8988T (cell line): ENCODE data around the gene PASK.

Source experiments
- DNase-seq: peaks from one replicate; pipeline ENCODE4 v3.0.0; 2011

The PASK gene

DNA sequence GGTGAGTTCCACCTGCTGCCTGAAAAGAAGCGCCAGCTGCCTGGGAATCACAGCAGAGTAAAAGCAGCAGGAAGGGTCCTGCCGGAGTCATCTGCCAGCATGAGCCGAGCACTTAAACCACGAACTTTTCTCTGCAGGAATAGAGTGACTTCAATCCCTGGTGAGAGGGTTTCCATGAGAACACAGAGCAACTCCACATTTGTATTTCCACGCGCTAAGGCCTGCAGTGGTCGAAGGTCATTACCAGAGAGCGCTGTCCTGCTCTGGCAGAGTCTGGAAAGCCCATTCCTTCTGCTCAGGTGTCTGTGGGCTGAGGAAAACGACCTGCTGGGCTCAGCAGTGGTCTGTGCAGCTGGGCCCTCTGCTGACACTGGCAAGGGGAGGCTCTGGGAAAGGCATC, 6.7 kb downstream of the PASK start:
- DNase-seq = no peak

DNA sequence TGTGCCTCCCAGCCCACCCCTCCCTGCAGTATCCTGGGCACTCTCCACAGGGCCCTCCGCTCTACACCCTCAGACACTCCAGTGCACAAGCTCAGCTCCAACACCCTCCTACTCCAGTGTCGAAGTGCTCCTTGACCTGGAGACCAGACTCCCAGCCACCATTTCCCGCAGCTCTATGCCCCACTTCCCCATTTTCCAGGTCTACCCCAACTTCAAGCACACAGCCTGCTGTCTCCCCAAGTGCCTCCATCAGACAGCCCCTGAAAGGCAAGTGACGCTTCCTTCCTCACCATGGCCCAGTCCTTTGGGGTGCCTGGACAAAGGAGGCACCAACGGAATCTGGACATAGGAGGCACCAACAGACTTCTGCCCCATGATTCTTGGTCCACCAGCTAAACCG, 7.2 kb downstream of the PASK start:
- no peak for DNase-seq

DNA sequence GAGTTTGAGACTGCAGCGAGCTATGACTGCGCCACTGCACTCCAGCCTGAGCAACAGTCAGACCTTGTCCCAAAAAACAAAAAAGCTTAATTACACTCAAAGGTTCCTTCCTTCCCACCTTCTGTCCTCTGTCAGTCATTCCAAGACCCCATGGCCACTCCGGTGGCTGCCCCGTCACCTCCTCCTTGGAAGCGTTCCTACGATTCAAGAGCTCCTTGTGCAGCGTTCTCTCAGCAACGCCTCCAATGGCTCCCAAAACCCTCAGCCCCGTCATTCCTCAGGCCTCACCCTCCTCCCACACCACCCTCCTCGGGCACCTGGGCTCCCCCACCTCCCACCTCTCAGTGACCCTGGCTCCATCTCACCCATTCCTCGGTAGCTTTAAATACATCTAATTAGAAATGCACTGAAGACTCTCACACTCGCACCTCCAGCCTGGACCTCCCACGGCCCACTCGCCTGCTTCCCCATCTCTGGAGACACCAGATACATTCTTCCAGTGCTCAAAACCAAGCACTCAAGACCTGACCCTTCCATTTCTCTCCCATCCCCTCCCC, 8.0 kb downstream of the PASK start:
- DNase-seq = no peak

DNA sequence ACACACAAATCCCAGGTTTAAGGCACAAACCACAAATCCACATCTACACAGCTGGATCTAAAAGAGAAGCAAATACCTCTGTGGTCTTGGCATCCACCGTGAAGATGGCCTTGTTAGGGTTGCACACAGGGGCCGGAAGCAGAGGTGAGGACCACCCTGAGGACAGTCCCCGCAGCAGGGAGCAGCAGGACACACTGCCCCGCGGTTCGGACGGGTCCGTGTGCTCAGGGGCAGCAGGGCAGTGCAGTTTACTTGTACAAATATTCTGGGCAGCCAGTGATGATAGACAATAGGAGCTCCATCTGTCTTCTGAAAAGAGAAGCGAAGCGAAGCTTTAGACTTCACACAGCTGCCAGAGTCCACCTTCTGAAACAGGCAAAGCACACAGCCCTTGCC, 8.8 kb downstream of the PASK start:
- no peak for DNase-seq

DNA sequence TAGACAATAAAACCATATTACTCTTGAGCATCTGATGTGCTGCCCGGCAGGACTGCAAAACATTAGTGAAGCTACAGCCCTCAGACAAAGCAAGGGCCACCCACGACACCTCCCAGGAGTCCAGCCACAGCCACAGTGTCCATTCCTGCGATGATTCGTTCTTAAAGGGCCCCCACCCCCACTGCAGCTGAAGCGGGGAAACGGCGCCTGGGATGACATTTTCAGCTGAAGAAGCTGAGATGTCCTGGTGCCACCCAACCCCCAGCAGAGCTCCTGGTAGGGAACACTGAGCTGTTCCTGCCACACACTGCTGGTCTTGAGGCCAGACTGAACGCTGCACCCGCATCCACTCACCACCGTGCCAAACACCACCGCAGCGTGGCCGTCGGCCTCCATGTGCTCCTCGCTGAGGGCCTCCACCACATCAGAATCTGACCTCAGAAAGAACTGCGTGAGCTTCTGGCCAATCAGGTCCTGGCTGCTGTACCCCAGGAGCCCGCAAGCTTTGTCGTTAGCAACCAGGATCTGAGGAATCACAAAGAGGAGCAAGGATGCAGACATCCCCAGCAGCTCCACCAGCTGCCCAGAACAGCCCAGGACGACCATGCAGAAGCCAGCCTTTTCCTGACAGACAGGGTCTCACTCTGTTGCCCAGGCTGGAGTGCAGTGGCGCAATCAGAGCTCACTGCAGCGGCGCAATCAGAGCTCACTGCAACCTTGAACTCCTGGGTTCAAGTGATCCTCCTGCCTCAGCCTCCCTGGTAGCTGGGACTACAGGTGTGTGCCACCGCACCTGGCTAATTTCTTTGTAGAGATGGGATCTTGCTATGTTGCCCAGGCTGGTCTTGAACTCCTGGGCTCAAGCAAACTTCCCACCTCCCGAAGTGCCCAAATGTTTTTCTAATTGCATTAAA, 9.5 kb downstream of the PASK start:
- DNase-seq = no peak

DNA sequence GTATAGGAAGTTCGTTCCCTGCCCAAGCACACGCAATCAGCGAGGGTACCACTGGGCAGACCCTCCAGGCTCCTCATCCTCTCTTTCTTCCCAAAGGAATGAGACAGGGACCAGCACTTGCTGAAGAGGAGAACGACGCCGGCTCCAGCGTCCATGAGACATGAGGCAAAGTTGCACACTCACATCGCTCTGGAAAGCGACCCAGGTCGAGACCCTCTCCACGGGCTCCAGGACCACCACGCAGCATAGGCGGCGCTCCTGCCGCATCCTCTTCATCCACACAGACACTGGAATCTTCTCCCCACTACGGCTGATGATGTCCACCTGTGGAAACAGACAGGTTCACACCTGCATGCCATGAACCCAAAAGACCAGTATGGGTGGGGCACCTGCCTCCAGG, 10.8 kb downstream of the PASK start:
- no peak for DNase-seq

DNA sequence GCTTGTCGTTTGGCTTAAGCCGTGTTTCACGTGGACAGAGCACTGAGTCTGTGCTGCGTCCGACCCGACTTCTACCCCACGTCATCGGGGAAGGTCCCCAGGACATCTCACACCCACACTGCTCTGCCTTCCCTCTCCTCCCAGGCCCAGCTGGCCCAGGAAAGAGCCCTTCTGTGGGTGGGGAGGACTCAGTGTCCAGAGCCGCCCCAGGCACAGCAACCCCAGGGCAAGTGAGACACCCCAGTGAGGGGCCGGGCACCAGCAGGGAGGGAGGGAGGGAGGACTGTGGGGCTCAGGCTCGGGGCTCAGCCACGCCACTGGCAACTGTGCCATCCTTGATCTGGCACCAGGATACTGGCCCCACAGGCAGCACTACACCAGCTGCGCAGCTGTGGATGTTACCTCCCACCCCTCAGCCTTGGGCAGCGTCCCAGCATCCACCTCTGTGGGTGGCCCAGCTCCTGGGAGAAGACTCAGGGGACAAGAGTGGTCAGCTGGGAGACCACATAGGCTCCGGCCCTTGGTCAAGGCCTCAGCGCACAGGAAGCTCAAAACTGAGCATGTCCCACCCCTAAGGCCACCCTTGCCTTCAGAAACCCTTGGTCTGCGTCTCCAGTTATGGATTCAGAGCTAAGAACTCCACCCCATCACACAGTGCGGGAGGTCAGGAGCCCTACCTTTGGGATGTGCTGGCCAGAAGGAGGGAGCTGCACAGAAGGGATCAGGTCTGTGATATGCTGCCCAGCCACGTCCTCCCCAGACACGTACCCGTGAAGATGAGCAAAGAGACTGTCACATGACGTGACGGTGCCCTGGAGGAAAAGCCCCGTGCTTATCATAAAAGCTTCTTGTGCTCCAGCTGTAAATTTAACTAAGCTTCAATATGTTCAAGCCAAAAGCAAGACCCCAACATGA, 11.7 kb downstream of the PASK start:
- DNase-seq = no peak

DNA sequence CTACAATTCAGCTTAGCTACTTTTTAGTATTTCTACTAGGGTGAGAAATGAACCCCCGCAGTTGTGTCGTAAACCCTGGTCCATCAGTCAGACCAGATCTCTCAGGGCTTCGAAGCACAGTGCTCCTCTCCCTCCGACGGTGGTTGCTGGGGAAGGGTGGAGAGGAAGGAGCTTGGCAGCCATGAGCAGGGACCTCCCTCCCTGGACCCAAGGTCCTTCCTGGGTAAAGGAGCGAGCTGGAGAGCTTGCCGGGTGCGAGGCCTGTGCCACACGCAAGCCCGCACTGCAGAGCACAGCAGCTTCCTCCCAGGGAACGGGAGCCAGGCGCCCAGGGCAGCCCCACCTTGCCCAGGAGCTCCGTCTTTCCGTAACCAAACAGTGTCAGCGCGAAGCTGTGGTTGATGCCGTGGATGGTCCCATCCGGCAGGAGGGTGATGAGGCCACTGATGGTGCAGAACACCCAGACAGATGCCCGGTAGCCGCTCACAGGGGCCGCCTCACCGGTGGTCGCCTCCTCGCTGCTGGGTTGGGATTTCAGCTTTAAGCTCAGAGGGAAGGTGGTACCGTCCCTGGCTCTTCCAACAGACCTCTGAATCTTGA, 12.5 kb downstream of the PASK start:
- DNase-seq = no peak

DNA sequence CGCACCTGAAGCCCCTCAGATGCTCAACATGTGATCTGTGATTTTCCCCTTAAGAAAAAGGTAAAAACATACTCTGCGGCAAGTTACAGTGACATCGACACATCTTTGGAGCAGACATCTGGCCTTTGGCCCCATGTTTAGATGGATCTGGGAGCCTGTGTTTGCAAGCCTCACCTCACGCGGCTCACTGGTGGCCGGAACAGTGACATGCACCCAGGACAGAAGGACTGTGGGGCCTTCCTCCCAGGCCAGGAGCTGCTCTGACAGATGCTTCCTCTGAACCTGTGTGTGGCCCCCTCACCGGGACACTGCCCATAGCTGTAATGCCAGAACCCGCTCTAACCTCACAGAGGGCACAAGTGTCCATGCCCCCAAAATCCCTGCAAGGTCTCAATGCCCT, 13.1 kb downstream of the PASK start:
- no peak for DNase-seq

DNA sequence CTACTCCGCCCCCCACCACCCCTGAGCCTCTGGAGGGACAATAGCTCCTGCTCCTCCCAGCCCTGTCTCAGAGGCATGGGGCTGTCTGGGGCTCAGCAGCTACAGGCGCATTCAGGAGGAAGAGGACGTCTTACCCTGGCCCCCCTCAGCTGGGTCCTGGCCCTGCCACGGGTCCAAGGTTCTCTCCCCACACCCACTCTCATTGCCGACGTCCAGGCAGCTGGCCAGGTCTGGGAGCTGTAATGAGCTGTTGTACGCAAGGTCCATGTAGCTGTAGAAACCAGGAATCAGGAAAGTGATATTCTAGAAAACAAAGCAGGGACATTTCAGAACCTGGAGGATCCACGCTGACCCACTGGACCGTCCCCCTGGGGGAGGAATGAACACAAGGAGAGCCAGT, 13.5 kb downstream of the PASK start:
- DNase-seq = no peak

DNA sequence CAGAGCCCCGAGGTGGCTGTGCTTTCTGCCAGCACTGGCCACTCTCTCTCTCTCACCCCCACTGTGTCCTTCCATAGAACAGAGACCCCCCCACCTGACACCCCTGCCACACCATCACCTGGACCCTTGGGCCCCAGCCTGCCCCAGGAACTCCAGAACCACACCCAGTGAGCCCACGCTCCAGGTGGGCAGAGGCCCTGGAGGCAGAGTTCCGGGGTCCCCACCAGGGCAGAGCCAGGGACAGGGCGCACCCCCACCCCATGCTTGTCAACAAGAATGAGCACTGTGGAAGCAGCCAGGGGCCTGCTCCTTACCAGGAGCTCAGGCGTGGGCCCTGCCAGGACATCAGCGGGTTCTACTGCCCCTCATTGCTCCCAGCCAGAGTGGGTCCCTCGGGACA, 14.6 kb downstream of the PASK start:
- DNase-seq = no peak

DNA sequence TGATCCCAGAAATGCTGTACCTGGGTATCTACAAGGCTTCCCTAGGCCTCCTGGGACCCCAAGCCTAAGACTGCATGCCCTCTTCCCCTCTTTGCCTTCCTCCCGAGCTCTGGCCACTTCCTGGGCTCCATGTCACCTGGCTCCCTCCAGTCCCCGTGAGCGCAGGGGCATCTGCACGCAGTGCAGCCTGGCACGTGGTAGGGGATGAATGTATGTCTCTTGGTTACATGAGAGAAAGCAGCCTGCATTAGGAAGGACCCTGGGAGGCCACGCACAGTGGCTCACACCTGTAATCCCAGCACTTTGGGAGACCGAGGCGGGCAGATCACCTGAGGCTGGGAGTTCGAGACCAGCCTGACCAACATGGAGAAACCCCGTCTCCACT, 15.8 kb downstream of the PASK start:
- no peak for DNase-seq

DNA sequence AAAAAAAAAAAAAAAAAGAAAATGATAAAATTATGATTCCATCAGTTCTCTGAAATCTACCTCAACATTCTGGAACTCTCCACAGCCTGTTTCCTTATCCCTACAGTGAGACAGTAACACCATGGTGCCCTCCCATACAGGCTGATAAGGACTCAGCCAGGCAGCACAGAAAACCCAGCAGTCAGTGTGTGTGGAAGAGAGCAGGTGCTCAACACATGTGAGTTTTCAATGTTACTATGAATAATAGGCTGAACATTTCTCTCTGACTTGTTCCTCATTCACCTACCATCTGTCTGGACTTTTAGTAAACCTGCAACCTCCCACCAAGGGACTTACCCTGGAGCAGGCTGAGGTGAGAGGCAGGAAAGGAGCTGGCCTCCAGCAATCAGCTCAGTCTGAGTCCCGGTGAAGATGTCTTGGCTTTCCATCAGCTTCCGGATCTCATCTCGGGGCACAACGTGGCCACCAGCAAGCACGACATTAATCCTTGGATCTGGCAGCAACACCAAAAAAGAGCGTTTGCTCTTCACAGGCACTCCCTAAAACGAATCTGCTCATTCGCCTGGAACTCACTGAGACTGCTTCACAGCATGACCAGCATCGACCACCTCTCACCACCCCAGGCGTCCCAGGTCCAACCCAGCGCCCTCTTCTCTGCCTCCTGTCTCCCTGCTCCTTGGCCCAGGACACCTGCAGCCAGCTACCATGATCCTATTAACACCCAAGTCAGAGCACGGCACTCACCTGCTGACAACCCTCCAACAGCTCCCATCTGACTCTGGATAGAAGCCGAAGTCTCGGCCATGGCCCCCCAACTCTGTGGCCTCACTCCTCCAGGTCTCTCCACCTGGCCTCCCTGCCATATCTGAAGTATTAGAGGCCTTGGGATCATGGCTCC, 16.5 kb downstream of the PASK start:
- DNase-seq = no peak

DNA sequence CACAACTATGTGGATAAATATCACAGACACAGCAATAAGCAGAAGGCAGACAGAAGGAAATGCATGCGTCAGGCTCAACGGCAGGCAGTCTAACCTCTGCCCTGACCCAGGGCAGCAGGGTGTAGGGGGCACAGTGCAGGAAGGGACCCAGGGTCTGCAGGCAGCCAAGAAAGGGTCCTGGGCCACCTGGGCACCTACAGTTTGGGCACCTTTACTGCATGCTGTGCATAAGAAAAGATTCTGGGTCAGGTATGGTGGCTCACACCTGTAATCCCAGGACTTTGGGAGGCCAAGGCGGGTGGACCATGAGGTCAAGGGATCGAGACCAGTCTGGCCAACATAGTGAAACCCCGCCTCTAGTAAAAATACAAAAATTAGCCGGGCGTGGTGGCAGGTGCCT, 17.7 kb downstream of the PASK start:
- DNase-seq = no peak

DNA sequence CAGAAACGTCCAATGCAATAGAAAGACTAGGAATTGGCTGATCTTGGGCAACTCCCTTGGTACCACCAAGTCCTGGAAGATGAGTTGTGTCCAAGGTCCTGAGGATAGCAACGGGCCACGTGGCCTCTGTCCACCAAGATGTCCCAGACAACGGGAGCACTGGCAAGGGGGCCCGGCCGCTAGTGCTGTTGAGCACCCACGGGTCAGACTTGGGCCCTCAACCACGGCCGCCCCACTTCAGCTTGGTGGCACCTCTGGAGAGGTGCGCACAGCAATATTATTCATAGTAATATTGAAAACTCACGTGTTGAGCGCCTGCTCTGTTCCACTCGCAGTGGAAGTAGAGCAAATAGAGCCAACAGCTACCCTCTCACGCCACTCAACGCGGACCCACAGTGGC, 19.0 kb downstream of the PASK start:
- no peak for DNase-seq

DNA sequence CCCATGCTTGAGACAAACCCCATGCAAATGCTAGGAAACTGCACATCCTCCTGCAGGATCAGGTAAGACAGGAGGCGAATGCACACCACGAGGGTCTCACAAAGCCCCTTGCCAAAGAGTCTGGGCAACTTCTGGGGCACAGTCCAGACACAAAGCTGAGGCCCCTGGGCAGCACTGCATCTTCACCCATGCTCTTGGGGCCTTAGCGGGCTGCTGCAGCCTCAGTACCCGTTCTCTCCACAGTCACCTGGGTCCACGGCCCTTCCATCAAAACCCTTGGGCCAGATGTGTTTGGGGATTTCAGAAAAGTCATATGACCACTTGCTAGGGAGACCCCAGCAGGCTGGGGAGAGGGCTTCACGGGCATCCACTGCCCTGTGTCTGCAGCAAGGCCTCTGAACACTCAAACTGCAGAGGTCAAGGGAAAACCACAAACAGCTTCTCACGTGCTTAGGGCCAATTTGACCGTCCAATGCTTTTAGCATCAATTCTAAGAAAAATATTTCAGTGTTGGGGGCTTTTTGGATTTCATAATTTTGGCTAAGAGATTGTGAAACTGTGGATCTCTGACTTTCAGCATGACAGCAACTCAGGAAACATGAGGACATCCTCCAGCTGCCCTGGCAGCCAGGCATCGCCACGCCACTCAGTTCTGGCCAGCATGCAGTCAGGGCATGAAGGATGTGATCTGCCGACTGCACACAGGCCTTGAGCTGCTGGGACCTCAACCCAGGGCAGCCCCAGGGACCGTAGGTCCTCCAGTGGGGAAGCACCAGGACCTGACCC, 20.0 kb downstream of the PASK start:
- no peak for DNase-seq

DNA sequence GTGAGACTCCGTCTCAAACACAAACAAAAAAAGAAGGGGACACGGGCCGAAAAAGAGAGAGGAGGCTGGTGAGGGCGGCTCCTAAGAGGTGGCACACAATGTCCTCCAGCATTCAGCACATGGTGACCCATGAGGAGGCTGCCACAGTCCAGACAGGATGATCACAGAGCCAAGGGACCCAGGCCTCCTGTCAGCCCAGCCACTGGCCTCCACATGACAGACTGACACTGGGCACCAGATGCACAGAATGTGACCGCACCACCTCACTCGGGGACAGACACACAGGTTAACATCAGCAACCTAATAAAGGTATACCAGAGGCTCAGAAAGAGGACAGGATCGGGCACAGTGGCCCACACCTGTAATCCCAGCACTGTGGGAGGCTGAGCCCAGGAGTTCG, 21.0 kb downstream of the PASK start:
- no peak for DNase-seq

DNA sequence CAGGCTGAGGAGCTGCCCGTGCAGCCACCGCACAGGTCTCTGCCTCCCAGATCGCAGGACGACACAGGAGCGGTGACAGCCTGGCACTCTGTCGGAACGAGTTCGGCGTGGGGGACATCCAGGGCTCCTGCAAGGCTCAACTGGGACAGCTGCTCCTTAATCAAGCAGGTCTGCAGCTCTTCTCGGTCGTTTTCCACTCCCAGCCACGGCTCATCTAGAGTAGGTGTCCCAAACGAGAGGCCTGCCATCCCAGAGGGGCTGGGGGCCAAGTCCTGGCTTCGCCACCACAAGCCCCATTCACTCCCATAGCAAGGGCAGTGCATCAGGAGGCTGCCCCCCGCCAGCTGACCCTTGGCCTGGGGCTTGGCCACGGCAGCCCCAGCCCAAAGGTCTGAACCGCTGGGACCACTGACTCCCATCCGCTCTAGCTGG, 22.5 kb downstream of the PASK start:
- no peak for DNase-seq

DNA sequence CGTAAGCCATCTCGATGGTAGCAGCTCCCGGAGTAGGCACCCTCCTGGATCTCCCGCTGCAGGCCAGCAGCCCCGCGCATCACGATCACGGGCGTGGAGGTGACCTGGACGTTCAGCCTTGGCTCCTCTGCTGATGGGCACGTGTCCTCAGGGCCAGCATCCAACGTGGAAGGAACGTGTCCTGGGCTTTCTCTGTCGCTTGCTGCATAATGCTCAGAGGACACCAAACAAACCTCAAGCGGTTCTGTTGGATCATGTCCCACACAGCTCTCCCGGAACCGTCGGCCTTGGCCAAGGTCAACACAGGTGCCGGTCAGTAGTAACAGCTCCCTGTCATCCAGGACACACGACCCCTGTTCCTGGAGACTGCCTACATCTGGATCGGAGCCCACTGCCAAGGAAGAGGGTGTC, 23.1 kb downstream of the PASK start:
- no peak for DNase-seq

DNA sequence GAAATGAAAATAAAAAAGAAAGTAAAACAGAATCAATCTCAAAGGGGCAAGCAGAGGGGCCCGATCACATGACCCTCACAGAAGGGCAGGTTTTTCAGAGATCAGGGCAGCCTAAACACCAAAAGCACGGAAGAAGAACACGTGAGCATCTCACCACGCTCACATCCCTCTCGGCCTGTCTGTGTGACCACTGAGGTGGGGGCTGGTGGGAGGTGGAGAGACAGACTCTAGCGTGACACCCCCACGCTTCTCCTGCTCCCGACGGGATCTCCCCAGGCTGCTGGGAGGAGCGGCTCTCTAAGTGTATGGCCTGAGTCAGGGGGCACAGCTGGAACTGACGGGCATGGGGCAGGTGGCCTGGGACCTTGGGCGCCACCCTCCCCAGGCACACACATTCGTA, 23.6 kb downstream of the PASK start:
- DNase-seq = no peak

DNA sequence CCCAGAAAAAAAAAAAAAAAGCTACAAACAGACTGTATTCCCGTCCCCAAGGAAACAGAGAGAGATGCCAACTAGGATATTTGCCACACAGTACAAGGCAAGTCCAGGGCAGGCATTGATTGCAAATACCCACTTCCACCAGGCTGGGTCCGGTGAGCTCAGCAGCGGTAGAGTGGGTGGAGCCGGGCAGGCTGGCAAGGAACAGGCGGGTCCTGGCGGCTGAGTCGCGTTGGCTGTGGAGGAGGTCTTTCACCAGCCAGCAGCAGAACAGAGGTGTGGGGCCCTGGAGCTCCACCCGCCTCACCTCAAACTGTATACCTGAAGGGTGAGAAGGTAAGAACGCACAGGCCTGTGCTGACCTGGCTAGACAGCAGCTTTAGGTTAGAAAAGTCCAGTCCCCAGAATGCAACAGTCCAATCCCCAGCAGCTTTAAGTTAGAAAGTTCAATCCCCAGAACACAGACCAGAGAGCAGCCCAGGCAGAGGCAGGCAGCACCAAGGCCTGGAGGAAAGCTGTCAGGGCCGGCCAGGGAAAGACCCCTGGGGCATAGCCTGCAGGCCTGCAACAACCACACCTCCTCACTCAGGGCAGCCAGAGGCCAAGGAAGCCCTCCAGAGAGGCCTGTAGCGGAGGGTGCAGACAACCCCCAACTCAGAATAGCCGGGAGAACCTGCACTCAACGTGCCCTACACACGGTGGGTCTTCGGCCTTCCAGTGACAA, 25.3 kb downstream of the PASK start:
- no peak for DNase-seq
